HepG2 (cell line): ENCODE data around the gene POMT1. TPM values are rescaled to one million over a fixed set of nuclear protein-coding genes. Genes with fewer than 3 reads are reported as not detected.

Experiments used
- CEBPG ChIP-seq: IDR thresholded peaks from 2 replicates; pipeline ENCODE4 v1.6.1; 2016
- DNMT3B ChIP-seq: conservative IDR thresholded peaks from 2 replicates; pipeline ENCODE4 v1.6.1; 2016; ENCODE audit warnings: missing biosample characterization, control low read depth
- ELF1 ChIP-seq: sonication (generic); formaldehyde crosslinking; IDR thresholded peaks from 2 replicates; pipeline ENCODE4 v1.4.0; 2020; ENCODE audit warnings: missing genetic modification reagents
- FLYWCH1 ChIP-seq: sonication (generic); formaldehyde crosslinking; IDR thresholded peaks from 2 replicates; pipeline ENCODE4 v1.8.1; 2023; ENCODE audit warnings: mild to moderate bottlenecking, missing genetic modification reagents
- HDAC1 ChIP-seq: sonication (generic); formaldehyde crosslinking; IDR thresholded peaks from 2 replicates; pipeline ENCODE4 v1.5.1; 2020; ENCODE audit warnings: mild to moderate bottlenecking, missing genetic modification reagents
- HOXA3 ChIP-seq: sonication (generic); formaldehyde crosslinking; IDR thresholded peaks from 2 replicates; pipeline ENCODE4 v1.5.0; 2020; ENCODE audit warnings: missing genetic modification reagents
- HOXA5 ChIP-seq: sonication (generic); formaldehyde crosslinking; IDR thresholded peaks from 2 replicates; pipeline ENCODE4 v1.4.0; 2020; ENCODE audit warnings: missing genetic modification reagents
- KLF6 ChIP-seq: IDR thresholded peaks from 2 replicates; pipeline ENCODE4 v1.8.0; 2016; ENCODE audit warnings: missing biosample characterization, missing genetic modification reagents
- MIER2 ChIP-seq: IDR thresholded peaks from 2 replicates; pipeline ENCODE4 v1.6.1; 2016; ENCODE audit warnings: missing biosample characterization, missing genetic modification reagents
- MYC ChIP-seq: sonication (generic); formaldehyde crosslinking; IDR thresholded peaks from 2 replicates; pipeline ENCODE4 v1.9.0; 2021; ENCODE audit warnings: missing genetic modification reagents, borderline replicate concordance
- PHB2 ChIP-seq: fragments of 450-650 bp; IDR thresholded peaks from 2 replicates; pipeline ENCODE4 v1.6.1; 2018; ENCODE audit not compliant: partially characterized antibody
- REL ChIP-seq: sonication (generic); formaldehyde crosslinking; conservative IDR thresholded peaks from 2 replicates; pipeline ENCODE4 v1.8.0; 2022; ENCODE audit warnings: mild to moderate bottlenecking, missing genetic modification reagents, moderate library complexity
- SCMH1 ChIP-seq: sonication (generic); formaldehyde crosslinking; IDR thresholded peaks from 2 replicates; pipeline ENCODE4 v1.9.0; 2021; ENCODE audit warnings: missing genetic modification reagents, mild to moderate bottlenecking, borderline replicate concordance
- TAF15 ChIP-seq: fragments of 200-400 bp; formaldehyde crosslinking; IDR thresholded peaks from one replicate; pipeline ENCODE4 v1.6.1; 2018; ENCODE audit warnings: mild to moderate bottlenecking, low read depth, low read length; ENCODE audit not compliant: poor library complexity, severe bottlenecking
- ZBTB3 ChIP-seq: sonication (generic); formaldehyde crosslinking; IDR thresholded peaks from 2 replicates; pipeline ENCODE4 v1.4.0; 2020; ENCODE audit warnings: low read depth, mild to moderate bottlenecking, moderate library complexity, missing genetic modification reagents, borderline replicate concordance
- ZFP36L1 ChIP-seq: sonication (generic); formaldehyde crosslinking; IDR thresholded peaks from 2 replicates; pipeline ENCODE4 v1.8.0; 2022; ENCODE audit warnings: mild to moderate bottlenecking, missing genetic modification reagents, moderate library complexity
- ZNF274 ChIP-seq: sonication (generic); formaldehyde crosslinking; IDR thresholded peaks from 2 replicates; pipeline ENCODE4 v1.5.1; 2020; ENCODE audit warnings: mild to moderate bottlenecking, missing genetic modification reagents
- ZNF550 ChIP-seq: sonication (generic); formaldehyde crosslinking; IDR thresholded peaks from 2 replicates; pipeline ENCODE4 v1.4.0; 2020; ENCODE audit warnings: mild to moderate bottlenecking, missing genetic modification reagents, borderline replicate concordance
- ZNF567 ChIP-seq: sonication (generic); formaldehyde crosslinking; IDR thresholded peaks from 2 replicates; pipeline ENCODE4 v1.8.1; 2023; ENCODE audit warnings: mild to moderate bottlenecking, missing genetic modification reagents, borderline replicate concordance
- ZNF605 ChIP-seq: sonication (generic); formaldehyde crosslinking; IDR thresholded peaks from 2 replicates; pipeline ENCODE4 v1.8.0; 2022; ENCODE audit warnings: mild to moderate bottlenecking, missing genetic modification reagents
- ZNF652 ChIP-seq: IDR thresholded peaks from 2 replicates; pipeline ENCODE4 v1.6.1; 2016; ENCODE audit warnings: low read depth, borderline replicate concordance
- ZNF713 ChIP-seq: sonication (generic); formaldehyde crosslinking; IDR thresholded peaks from 2 replicates; pipeline ENCODE4 v1.4.0; 2020; ENCODE audit warnings: mild to moderate bottlenecking, missing genetic modification reagents
- ZNF75D ChIP-seq: sonication (generic); formaldehyde crosslinking; IDR thresholded peaks from 2 replicates; pipeline ENCODE4 v1.8.1; 2023; ENCODE audit warnings: missing genetic modification reagents, mild to moderate bottlenecking, borderline replicate concordance
- ZNF776 ChIP-seq: sonication (generic); formaldehyde crosslinking; IDR thresholded peaks from 2 replicates; pipeline ENCODE4 v1.4.0; 2020; ENCODE audit warnings: mild to moderate bottlenecking, missing genetic modification reagents
- ZNF841 ChIP-seq: sonication (generic); formaldehyde crosslinking; IDR thresholded peaks from 2 replicates; pipeline ENCODE4 v1.8.1; 2023; ENCODE audit warnings: missing genetic modification reagents, borderline replicate concordance
- ZNF879 ChIP-seq: sonication (generic); formaldehyde crosslinking; IDR thresholded peaks from 2 replicates; pipeline ENCODE4 v1.8.1; 2023; ENCODE audit warnings: missing genetic modification reagents
- ZSCAN12 ChIP-seq: sonication (generic); formaldehyde crosslinking; IDR thresholded peaks from 2 replicates; pipeline ENCODE4 v1.9.0; 2021; ENCODE audit warnings: mild to moderate bottlenecking, missing genetic modification reagents
- polyA plus RNA-seq, 8 experiments: library from polyadenylated mRNA; depleted of rRNA in 3 of 8; stranded (reverse) in 7 of 8; unstranded in 1 of 8; fragments of >200 nt; fragmentation: Illumina TruSeq in 4 of 8; extraction: Trizol in 4 of 8; gene quantifications; 2 replicates each; pipeline versions ENCODE4 v1.2.1 to v1.2.3, GENCODE V29; 2011 to 2016; ENCODE audit warnings: low read depth in 4 of 8, missing spikeins in 1 of 8, mixed read lengths in 1 of 8; ENCODE audit not compliant: insufficient read depth in 1 of 8
- total RNA-seq, 5 experiments: library from RNA; depleted of rRNA; stranded (reverse); fragments of >200 nt; fragmentation: Illumina TruSeq; extraction: Trizol; gene quantifications; 2 replicates each; pipeline ENCODE4 v1.2.3, GENCODE V29; 2016; ENCODE audit warnings: low read depth in 1 of 5
- TF ChIP-seq, protein P1 (sequence below): sonication (generic); formaldehyde crosslinking; IDR thresholded peaks from 2 replicates; pipeline ENCODE4 v1.5.0; 2020; ENCODE audit warnings: mild to moderate bottlenecking, missing genetic modification reagents
- TF ChIP-seq, protein P2 (sequence below): sonication (generic); formaldehyde crosslinking; IDR thresholded peaks from 2 replicates; pipeline ENCODE4 v1.9.0; 2021; ENCODE audit warnings: missing genetic modification reagents, mild to moderate bottlenecking, borderline replicate concordance

POMT1 gene
- total and polyA plus RNA-seq, 2 of the 13 experiments (the other 11 are each of a cell fraction or from before 2014, with no cell fraction given) = 21.6 to 22.7 TPM

DNA sequence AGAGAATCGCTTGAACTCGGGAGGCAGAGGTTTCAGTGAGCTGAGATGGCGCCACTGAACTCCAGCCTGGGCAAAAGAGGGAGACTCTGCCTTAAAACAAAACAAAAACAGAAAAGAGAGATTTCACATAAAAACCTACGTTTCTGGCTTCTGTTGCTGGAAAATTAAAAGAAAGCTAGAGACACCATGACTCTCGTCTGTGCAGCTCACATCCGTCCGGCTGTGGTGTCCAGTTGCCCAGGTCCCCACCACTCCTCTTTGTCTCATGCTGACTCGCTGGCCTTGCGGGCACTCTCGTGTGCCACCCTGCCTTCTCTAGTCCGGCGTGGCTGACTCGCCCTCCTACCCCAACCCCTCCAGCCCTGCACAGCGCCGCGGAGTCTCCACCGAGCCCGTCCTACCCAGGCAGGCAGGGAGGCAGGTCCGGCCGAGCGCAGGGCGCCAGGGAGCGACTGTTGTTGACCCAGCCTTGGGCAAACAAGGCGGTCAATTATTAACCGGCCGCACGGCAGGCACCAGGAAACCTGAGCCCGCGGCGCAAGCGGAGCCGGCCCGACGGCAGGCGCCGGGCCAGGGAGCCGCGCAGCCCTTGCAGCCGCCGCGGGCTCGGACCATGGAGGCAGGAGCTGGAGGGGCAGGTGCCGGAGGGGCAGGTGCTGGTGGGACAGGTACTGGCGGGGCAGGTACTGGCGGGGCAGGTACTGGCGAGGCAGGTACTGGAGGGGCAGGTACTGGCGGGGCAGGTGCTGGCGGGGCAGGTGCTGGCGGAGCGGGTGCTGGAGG is 42.5 kb downstream of the POMT1 start, which contains the start of gene PRRT1B (continued):
- peak; percentile 44; the same call in 1 of the 2 replicates for TF ChIP-seq ZNF274 (CRISPR knock-in tag)
- no peak for TF ChIP-seq ZNF713
- no peak for TF ChIP-seq TAF15
- TF ChIP-seq ZNF550 (CRISPR knock-in tag) = no peak
- TF ChIP-seq DNMT3B (CRISPR knock-in tag) = no peak
- TF ChIP-seq CEBPG = 0 out of 2 replicates have a peak, but pooled peaks have one; percentile 10
- TF ChIP-seq, protein P1, sequence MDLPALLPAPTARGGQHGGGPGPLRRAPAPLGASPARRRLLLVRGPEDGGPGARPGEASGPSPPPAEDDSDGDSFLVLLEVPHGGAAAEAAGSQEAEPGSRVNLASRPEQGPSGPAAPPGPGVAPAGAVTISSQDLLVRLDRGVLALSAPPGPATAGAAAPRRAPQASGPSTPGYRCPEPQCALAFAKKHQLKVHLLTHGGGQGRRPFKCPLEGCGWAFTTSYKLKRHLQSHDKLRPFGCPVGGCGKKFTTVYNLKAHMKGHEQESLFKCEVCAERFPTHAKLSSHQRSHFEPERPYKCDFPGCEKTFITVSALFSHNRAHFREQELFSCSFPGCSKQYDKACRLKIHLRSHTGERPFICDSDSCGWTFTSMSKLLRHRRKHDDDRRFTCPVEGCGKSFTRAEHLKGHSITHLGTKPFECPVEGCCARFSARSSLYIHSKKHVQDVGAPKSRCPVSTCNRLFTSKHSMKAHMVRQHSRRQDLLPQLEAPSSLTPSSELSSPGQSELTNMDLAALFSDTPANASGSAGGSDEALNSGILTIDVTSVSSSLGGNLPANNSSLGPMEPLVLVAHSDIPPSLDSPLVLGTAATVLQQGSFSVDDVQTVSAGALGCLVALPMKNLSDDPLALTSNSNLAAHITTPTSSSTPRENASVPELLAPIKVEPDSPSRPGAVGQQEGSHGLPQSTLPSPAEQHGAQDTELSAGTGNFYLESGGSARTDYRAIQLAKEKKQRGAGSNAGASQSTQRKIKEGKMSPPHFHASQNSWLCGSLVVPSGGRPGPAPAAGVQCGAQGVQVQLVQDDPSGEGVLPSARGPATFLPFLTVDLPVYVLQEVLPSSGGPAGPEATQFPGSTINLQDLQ (CRISPR knock-in tag) = no peak
- TF ChIP-seq HDAC1 (CRISPR knock-in tag) = peak; percentile 84
- TF ChIP-seq ZBTB3 (CRISPR knock-in tag) = peak; percentile 58; the same call in 1 of the 2 replicates
- no peak for TF ChIP-seq ELF1 (CRISPR knock-in tag)
- TF ChIP-seq ZNF75D (CRISPR knock-in tag) = no peak
- TF ChIP-seq HOXA3 (CRISPR knock-in tag) = peak; percentile 70; the same call in 1 of the 2 replicates
- TF ChIP-seq ZNF652 = no peak
- TF ChIP-seq, protein P2, sequence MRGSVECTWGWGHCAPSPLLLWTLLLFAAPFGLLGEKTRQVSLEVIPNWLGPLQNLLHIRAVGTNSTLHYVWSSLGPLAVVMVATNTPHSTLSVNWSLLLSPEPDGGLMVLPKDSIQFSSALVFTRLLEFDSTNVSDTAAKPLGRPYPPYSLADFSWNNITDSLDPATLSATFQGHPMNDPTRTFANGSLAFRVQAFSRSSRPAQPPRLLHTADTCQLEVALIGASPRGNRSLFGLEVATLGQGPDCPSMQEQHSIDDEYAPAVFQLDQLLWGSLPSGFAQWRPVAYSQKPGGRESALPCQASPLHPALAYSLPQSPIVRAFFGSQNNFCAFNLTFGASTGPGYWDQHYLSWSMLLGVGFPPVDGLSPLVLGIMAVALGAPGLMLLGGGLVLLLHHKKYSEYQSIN (CRISPR knock-in tag) = no peak
- TF ChIP-seq PHB2 = no peak
- TF ChIP-seq ZNF776 (CRISPR knock-in tag) = no peak
- TF ChIP-seq FLYWCH1 (CRISPR knock-in tag) = no peak
- peak; percentile 63; the same call in 1 of the 2 replicates for TF ChIP-seq MYC (CRISPR knock-in tag)
- TF ChIP-seq HOXA5 (CRISPR knock-in tag) = no peak
- TF ChIP-seq ZNF605 (CRISPR knock-in tag) = no peak
- no peak for TF ChIP-seq REL
- TF ChIP-seq ZNF567 (CRISPR knock-in tag) = no peak
- no peak for TF ChIP-seq KLF6 (CRISPR knock-in tag)
- TF ChIP-seq ZSCAN12 = no peak
- TF ChIP-seq SCMH1 = no peak
- TF ChIP-seq ZNF841 (CRISPR knock-in tag) = no peak
- TF ChIP-seq ZNF879 (CRISPR knock-in tag) = no peak
- no peak for TF ChIP-seq ZFP36L1 (CRISPR knock-in tag)
- peak; percentile 71; the same call in 1 of the 2 replicates for TF ChIP-seq MIER2 (CRISPR knock-in tag)
